ENCODE results near the gene STIM2.

- no peak for TF ChIP-seq CTCF (IDR thresholded peaks at IDR 0.05)
- TF ChIP-seq EZH2 (IDR thresholded peaks at IDR 0.05; ENCODE audit: borderline replicate concordance, insufficient read depth, low read depth, low read length, poor library complexity, severe bottlenecking): no peak
Measured at GRCh38 chr4:27056281-27056680, 195.6 kb downstream of the STIM2 start.

Measured in B cell (primary cell).